SK-N-SH treated with all-trans-retinoic acid at 6 μM for 48 hours (cell line): ENCODE data around the gene PTGDR2.

Source experiments
- CREB5 ChIP-seq: fragments of 250-450 bp; sonication (Bioruptor Pico); IDR thresholded peaks from 2 replicates; pipeline ENCODE4 v1.5.1; 2020; ENCODE audit warnings: low read depth, mild to moderate bottlenecking, moderate library complexity
- RARB ChIP-seq: fragments of 250-450 bp; sonication (Bioruptor Pico); IDR thresholded peaks from 2 replicates; pipeline ENCODE4 v1.8.0; 2021; ENCODE audit warnings: mild to moderate bottlenecking, moderate library complexity
- TCF4 ChIP-seq: fragments of 250-450 bp; sonication (Bioruptor Pico); IDR thresholded peaks from 2 replicates; pipeline ENCODE4 v1.8.0; 2021; ENCODE audit warnings: mild to moderate bottlenecking, moderate library complexity, borderline replicate concordance

DNA sequence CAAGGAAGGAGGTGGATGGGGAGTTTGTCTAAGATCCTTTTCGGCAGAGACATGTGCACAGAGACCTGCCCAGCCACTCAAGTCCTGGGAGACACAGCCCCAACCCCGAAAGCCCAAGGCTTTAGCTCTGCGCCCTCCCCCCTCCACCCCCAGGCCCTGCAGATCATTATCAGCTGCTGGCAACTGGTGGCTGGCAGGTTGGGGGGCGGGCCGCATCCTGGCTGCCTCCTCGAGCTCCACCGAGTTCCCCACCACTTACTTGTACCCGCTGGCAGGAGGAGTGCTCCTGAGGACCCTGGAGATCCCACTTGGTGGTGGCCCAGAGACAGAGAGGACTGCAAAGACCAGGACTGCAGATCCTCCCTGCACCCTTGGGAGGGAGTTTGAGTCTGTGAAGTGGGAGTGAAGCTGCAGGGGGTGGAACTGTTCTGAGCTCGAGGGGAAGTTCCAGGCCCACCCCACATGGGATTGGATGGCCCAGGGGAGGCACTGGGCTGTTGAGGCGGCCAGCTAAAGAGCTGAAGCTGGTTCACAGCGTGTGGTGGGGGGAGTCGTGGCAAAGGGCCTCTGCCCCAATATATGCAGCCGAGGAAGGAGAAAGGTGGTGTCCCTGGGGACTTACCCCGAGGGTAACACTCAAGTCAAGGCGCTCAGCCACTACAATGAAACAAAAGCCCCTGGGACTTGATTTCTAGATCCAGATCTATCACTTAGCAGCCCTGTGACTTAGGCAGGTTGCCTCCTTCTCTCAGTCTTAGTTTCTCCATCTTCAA is 33.7 kb downstream of the PTGDR2 start:
- TF ChIP-seq CREB5 (CRISPR knock-in tag): no peak
- no peak for TF ChIP-seq TCF4 (CRISPR knock-in tag)
- TF ChIP-seq RARB (CRISPR knock-in tag): no peak
